Bladder microvascular endothelial cell (primary cell): ENCODE results near the gene CORO6. TPM values are rescaled to one million over a fixed set of nuclear protein-coding genes. Genes with fewer than 3 reads are reported as not detected.

Experiments used
- total RNA-seq: library from RNA; depleted of rRNA; stranded (reverse); fragments of >200 nt; gene quantifications from 2 replicates; pipeline ENCODE4 v1.2.3, GENCODE V29; 2014

Gene CORO6
- 1.1 and 2.5 TPM in 2 replicates for total RNA-seq

GRCh38 chr17:29622337-29623282 is at the start of gene CORO6:
TSS of gene CORO6 (minus strand) at chr17:29622912. CDS start at chr17:29621421, 1,491 bp downstream.

GRCh38 chr17:29592850-29593551 is 29.7 kb downstream of the CORO6 start, which contains the start of gene ANKRD13B:
TSS of gene ANKRD13B (plus strand) at chr17:29593132. CDS start at chr17:29593622, 490 bp downstream.

GRCh38 chr17:29589524-29590410 is 32.9 kb downstream of the CORO6 start, which contains the start of gene GIT1:
TSS of gene GIT1 (minus strand) at chr17:29589648. CDS start at chr17:29589378, 270 bp downstream.

GRCh38 chr17:29568331-29569244 is 54.1 kb downstream of the CORO6 start, which contains the start of gene TP53I13:
TSS of gene TP53I13 (plus strand) at chr17:29568701. CDS start at chr17:29568759, 58 bp downstream.

DNA sequence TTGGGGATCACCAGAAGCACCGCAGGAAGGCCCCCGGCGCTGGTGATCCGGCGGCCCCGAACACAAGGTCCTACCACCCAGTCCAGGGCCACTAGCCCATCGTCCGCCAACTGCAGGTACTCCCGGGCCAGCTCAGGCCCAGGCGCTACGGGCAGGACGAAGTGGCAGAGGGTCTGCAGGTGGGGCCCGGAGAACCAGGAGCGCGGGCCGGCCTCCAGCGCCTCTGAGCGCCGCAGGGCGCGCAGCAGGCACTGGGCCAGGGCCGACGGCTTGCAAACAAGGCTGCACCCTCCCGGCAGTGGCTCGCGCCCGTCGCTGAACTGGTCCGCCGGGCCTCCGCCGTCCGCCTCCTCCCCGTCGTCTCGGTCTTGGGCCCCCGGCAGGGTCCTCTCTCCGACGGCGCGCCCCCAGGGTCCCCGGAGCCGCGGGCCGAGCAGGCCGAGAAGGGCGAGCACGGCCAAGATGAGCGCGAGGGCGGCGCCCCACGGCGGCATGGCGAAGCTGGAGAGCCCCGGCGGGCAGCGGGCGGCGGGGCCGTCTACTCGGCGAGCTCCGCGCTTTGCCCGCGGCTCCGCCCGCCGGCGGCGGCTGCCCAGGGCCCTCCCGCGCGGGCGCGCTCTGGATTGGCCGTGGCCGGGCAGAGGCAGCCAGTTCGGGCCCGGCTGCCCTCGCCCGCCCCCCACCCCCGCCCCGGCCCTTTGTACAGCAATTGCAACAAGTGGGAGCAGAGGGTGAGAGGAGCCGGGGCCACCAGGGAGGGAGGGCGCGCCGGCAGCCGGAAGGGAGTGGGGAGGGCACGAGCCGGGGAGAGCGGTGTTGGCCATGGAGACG is 56.0 kb downstream of the CORO6 start, which contains the start of gene ABHD15:
TSS of gene ABHD15 (minus strand) at position 565 of the 831 bp plus-strand sequence. CDS start at position 494, 71 bp downstream.

Other genes starting within 250 kb of the CORO6 start
- 34.3 and 74.1 TPM in 2 replicates for gene TAOK1, start 232.5 kb downstream of the CORO6 start, total RNA-seq
- gene ABHD15, start 55.9 kb downstream of the CORO6 start, total RNA-seq, result 4.4 and 6.7 TPM in 2 replicates
- 25.9 and 30.8 TPM in 2 replicates for gene TP53I13, start 54.2 kb downstream of the CORO6 start, total RNA-seq
- gene GIT1, start 33.3 kb downstream of the CORO6 start, total RNA-seq, result 32.2 and 63.2 TPM in 2 replicates
- 3.1 and 9.1 TPM in 2 replicates for gene ANKRD13B, start 29.8 kb downstream of the CORO6 start, total RNA-seq